ENCODE measurements around the gene KCNQ1. TPM values are rescaled to one million over a fixed set of nuclear protein-coding genes. Genes with fewer than 3 reads are reported as not detected.
A peak's percentile ranks its signal among the peaks of the same experiment; 100 is the strongest.

KCNQ1 gene
- total RNA-seq, 2 donors from 2014 or later = 38.9 to 46.1 TPM

- Histone ChIP-seq H3K27ac (peak overlapping the region in 1 of 4 donors; percentile 99), H3K27me3 (no peaks in the 10 kb centered on the region), H3K4me1 (peaks cover 51% of the 10 kb centered on the region), H3K4me3 (no peak overlapping the region), H3K9me3 (no peaks in the 10 kb centered on the region), H3K36me3 (replicated peaks in 1 of 2; ENCODE audit: insufficient read depth in 1 of 2, low read depth in 2 of 2) (no peaks in the 10 kb centered on the region)
- intact Hi-C loops (cut with DNase I) = no loop called here
- 87 to 89% methylated on average over 16 of the region's 16 CpGs for WGBS, 2 donors
- DNase-seq = peak in 2 of 4 donors; percentile 8 to 15
- ATAC-seq = no peak
- TF ChIP-seq CTCF (IDR thresholded peaks at IDR 0.05) = no peak
- no peak for TF ChIP-seq POLR2A (IDR thresholded peaks at IDR 0.05)
These were observed 22.3 kb downstream of the KCNQ1 start for GRCh38 chr11:2466869-2467694.

GRCh38 chr11:2467695-2468055, 22.9 kb downstream of the KCNQ1 start:
- intact Hi-C loops (cut with DNase I) = no loop called here

GRCh38 chr11:2468363-2469235, 23.8 kb downstream of the KCNQ1 start:
- TF ChIP-seq CTCF (IDR thresholded peaks at IDR 0.05) = no peak
- TF ChIP-seq POLR2A (IDR thresholded peaks at IDR 0.05) = no peak
- WGBS, 2 donors = 90 to 93% methylated on average over 18 to 20 of the region's 21 CpGs
- no peak for DNase-seq
- intact Hi-C loops (cut with DNase I) = no loop called here
- no peak overlapping the region for H3K27ac ChIP-seq
- H3K4me3 ChIP-seq = no peak overlapping the region
- no peaks in the 10 kb centered on the region for H3K27me3 ChIP-seq
- no peaks in the 10 kb centered on the region for H3K36me3 ChIP-seq (replicated peaks in 1 of 2; ENCODE audit: insufficient read depth in 1 of 2, low read depth in 2 of 2)
- no peak for ATAC-seq
- H3K9me3 ChIP-seq = no peaks in the 10 kb centered on the region
- peaks cover 36% of the 10 kb centered on the region for H3K4me1 ChIP-seq

More at GRCh38 chr11:2467695-2468055, 22.9 kb downstream of the KCNQ1 start:
- no peak for ATAC-seq
- no peak for TF ChIP-seq CTCF (IDR thresholded peaks at IDR 0.05)
- TF ChIP-seq POLR2A (IDR thresholded peaks at IDR 0.05) = no peak
- 91 to 100% methylated on average over 3 to 7 of the region's 7 CpGs for WGBS, 2 donors
- Histone ChIP-seq H3K27ac (no peak overlapping the region), H3K4me3 (no peak overlapping the region), H3K9me3 (no peaks in the 10 kb centered on the region), H3K4me1 (peaks cover 46% of the 10 kb centered on the region), H3K27me3 (no peaks in the 10 kb centered on the region), H3K36me3 (replicated peaks in 1 of 2; ENCODE audit: insufficient read depth in 1 of 2, low read depth in 2 of 2) (no peaks in the 10 kb centered on the region)
- peak in 1 of 4 donors; percentile 7 for DNase-seq

GRCh38 chr11:2470495-2470894, 25.7 kb downstream of the KCNQ1 start:
- intact Hi-C loops (cut with DNase I) = no loop called here
- no peak for TF ChIP-seq CTCF (IDR thresholded peaks at IDR 0.05)
- peaks cover 27% of the 10 kb centered on the region for H3K4me1 ChIP-seq
- no peaks in the 10 kb centered on the region for H3K9me3 ChIP-seq
- no peak overlapping the region for H3K4me3 ChIP-seq
- no peak for ATAC-seq
- no peaks in the 10 kb centered on the region for H3K36me3 ChIP-seq (replicated peaks in 1 of 2; ENCODE audit: insufficient read depth in 1 of 2, low read depth in 2 of 2)
- no peak overlapping the region for H3K27ac ChIP-seq
- WGBS, 2 donors = 82 to 88% methylated on average over 7 of the region's 7 CpGs
- DNase-seq = no peak
- no peaks in the 10 kb centered on the region for H3K27me3 ChIP-seq

Measured in body of pancreas (tissue), 4 donors.